ENCODE measurements around the gene GPR148.

Gene GPR148

DNA sequence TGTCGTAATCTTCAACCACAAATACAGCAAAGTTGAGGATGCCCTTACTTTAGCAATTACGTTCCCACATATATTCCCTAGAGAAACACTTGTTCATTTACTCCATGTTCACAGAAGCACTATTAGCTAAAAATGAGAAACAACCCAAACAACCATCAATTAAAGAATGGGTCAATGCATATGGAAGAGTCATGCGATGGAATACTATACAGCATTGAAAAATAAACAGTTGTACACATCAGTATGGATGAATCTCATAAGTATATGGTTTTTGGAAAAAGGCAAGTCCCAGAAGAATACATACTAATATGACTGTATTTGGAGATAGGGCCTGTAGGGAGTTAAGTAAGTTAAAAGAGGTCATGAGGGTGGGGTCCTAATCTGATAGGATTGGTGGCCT is 6.3 kb downstream of the GPR148 start:
- Mint-ChIP-seq H3K27me3 (ENCODE audit: low read depth) (peaks cover 9% of the 10 kb centered on the region), H3K9me3 (peaks cover 4% of the 10 kb centered on the region), H3K4me3 (no peak overlapping the region), H3K27ac (no peak overlapping the region), H3K4me1 (ENCODE audit: low read depth) (no peaks in the 10 kb centered on the region), H3K36me3 (ENCODE audit: low read depth) (no peaks in the 10 kb centered on the region)

DNA sequence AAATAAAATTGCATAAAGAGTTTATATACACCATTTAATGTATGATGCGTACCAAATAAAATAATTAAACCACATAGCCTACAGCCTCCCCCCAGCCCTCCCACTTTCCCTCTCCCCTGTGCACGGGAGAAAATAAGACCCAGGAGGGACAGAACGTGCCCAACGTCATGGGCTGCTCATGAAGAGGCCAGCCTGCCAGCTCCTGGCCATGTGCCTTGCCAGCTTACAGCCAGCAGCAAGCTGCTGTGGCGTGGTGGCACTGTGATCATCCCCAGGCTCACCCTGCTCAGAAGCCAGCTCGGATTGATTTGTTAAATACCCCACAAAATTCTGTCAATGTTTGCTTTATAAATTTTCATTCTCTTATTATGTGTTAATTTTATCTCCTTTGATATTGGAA is 7.6 kb downstream of the GPR148 start:
- no peak overlapping the region for H3K4me3 Mint-ChIP-seq
- H3K4me1 Mint-ChIP-seq (ENCODE audit: low read depth): no peaks in the 10 kb centered on the region
- H3K27me3 Mint-ChIP-seq (ENCODE audit: low read depth): peaks cover 17% of the 10 kb centered on the region
- no peak overlapping the region for H3K27ac Mint-ChIP-seq
- H3K36me3 Mint-ChIP-seq (ENCODE audit: low read depth): no peaks in the 10 kb centered on the region
- H3K9me3 Mint-ChIP-seq: peaks cover 4% of the 10 kb centered on the region

- no peak overlapping the region for H3K4me3 Mint-ChIP-seq
- H3K36me3 Mint-ChIP-seq (ENCODE audit: low read depth): no peaks in the 10 kb centered on the region
- no peaks in the 10 kb centered on the region for H3K4me1 Mint-ChIP-seq (ENCODE audit: low read depth)
- no peak overlapping the region for H3K27ac Mint-ChIP-seq
- peaks cover 4% of the 10 kb centered on the region for H3K9me3 Mint-ChIP-seq
- peaks cover 17% of the 10 kb centered on the region for H3K27me3 Mint-ChIP-seq (ENCODE audit: low read depth)
Observed at GRCh38 chr2:130737592-130737991, 8.7 kb downstream of the GPR148 start.

DNA sequence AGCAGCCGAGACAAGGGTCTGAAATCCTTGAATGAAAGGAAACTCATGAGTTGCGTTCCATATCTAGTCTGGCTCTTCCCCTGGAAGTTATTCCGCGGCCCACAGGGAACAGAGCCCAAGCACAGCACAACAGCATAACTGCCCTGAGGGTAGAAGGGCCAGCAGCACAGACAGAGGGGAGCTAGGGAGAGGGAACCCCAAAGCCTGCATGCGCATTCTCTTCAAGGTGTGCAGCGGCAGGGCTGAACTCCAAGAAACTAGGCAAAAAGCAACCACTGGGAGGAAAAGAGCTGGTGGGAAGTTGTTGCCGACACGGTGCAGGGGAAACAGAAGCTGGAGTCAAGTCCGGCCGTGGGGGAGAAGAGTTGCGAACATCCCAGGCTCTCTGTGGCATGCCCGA is 11.8 kb downstream of the GPR148 start:
- no peak overlapping the region for H3K27ac Mint-ChIP-seq
- H3K27me3 Mint-ChIP-seq (ENCODE audit: low read depth): peaks cover 21% of the 10 kb centered on the region
- H3K36me3 Mint-ChIP-seq (ENCODE audit: low read depth): no peaks in the 10 kb centered on the region
- H3K4me3 Mint-ChIP-seq: no peak overlapping the region
- no peaks in the 10 kb centered on the region for H3K4me1 Mint-ChIP-seq (ENCODE audit: low read depth)
- no peaks in the 10 kb centered on the region for H3K9me3 Mint-ChIP-seq

DNA sequence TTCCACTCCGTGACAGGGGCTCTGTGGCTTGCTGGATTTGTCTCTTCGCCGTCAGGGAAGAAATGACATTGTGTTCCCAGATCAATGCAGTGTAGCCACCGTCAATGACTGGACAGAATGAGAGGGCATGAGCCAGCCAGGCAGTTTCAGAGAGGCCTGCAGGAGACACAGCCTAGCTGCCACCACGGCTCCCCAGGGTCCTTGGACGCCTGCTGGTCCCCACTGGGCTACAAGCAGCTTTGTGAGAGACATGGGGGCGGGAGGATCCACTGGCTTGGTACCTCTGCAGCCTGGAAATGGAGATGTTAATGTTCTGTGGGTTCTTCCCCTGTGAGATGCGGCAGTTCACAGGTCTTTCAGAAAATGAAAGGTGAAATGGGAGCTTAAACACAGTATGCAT is 14.4 kb downstream of the GPR148 start:
- Mint-ChIP-seq H3K27ac (no peak overlapping the region), H3K9me3 (no peaks in the 10 kb centered on the region), H3K36me3 (ENCODE audit: low read depth) (no peaks in the 10 kb centered on the region), H3K4me1 (ENCODE audit: low read depth) (no peaks in the 10 kb centered on the region), H3K27me3 (ENCODE audit: low read depth) (peaks cover 28% of the 10 kb centered on the region), H3K4me3 (no peak overlapping the region)

DNA sequence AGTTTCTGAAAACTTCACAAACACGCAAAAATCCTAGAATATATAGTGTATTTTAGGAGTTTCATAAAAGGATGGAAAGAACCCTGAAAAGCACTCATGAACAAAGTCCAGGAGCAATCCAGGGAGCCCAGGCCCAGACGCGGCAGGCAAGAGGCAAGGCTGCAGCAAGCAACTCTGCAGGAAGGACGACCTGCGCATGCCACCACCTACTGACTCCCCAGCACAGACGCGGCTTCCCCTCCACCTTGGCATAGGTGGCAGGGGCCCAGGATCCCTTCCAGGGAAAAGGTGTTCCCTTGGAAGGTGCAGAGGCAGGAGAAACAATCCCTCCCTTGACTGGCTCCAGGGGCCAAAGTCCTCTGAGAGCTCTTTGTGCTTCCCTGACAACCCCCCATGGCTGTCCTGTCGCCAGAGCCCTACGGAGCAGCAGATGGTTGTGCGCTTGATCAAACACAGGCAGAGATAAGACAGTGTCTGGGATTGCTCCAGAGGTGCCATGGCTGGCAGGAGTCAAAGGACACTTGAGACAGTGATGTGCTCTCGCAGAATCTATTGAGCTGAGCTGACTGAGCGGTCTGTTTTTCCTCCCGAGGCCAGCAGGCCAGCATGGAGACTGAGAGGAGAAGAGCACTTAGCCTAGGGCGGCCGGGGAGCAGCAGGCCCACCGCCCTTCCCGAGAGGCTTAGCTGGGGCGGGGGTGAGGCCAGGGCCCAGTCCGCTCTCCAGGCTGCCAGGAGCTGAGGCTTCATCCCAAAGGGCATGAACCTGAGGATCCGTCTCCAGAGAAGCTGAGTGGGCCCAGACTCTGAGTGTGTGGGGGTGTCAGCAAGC is 15.6 kb downstream of the GPR148 start:
- Mint-ChIP-seq H3K27ac (no peak overlapping the region), H3K27me3 (ENCODE audit: low read depth) (peaks cover 28% of the 10 kb centered on the region), H3K4me1 (ENCODE audit: low read depth) (no peaks in the 10 kb centered on the region), H3K9me3 (no peaks in the 10 kb centered on the region), H3K4me3 (no peak overlapping the region), H3K36me3 (ENCODE audit: low read depth) (no peaks in the 10 kb centered on the region)

DNA sequence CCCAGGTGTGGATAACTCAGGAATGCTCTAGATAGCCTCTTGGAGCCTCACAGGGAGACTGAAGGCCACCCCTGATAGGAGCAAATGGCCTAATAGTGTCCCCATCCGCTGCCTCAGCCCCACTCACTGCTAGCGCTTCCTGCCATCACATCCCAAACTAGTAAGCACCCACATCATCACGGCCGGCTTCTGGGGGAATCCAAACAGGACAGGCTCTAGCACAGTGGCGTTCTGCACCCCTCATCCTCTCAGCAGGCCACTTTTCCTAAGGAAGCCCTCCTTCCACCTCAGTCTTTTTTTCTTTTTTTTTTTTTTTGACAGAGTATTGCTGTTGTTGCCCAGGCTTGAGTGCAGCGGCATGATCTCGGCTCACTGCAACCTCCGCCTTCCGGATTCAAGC is 20.2 kb downstream of the GPR148 start:
- Mint-ChIP-seq H3K27me3 (ENCODE audit: low read depth) (peaks cover 21% of the 10 kb centered on the region), H3K4me1 (ENCODE audit: low read depth) (no peaks in the 10 kb centered on the region), H3K4me3 (no peak overlapping the region), H3K36me3 (ENCODE audit: low read depth) (no peaks in the 10 kb centered on the region), H3K9me3 (no peaks in the 10 kb centered on the region), H3K27ac (no peak overlapping the region)

DNA sequence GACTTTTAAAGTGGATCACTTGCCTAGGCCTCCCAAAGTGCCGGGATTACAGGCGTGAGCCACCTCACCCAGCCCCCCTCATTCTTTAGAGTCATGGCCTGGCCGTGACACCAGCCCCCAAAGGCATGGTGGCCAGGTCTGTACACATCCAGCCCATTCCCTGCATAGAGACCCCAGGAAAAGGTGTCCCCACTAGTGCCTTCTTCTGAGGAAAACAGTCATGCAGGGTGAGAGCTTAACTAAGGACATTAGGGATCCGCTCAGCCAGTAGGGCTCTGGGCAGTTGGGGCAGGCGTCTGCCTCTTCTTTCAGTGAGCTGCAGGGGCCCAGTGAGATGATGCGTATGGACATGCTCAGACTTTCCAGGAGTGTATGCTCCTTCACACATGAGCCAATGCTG is 20.8 kb downstream of the GPR148 start:
- H3K36me3 Mint-ChIP-seq (ENCODE audit: low read depth): no peaks in the 10 kb centered on the region
- no peaks in the 10 kb centered on the region for H3K4me1 Mint-ChIP-seq (ENCODE audit: low read depth)
- peaks cover 19% of the 10 kb centered on the region for H3K27me3 Mint-ChIP-seq (ENCODE audit: low read depth)
- no peaks in the 10 kb centered on the region for H3K9me3 Mint-ChIP-seq
- no peak overlapping the region for H3K4me3 Mint-ChIP-seq
- H3K27ac Mint-ChIP-seq: no peak overlapping the region

- no peaks in the 10 kb centered on the region for H3K4me1 Mint-ChIP-seq (ENCODE audit: low read depth)
- no peak overlapping the region for H3K4me3 Mint-ChIP-seq
- H3K36me3 Mint-ChIP-seq (ENCODE audit: low read depth): peaks cover 1% of the 10 kb centered on the region
- no peak overlapping the region for H3K27ac Mint-ChIP-seq
- peaks cover 41% of the 10 kb centered on the region for H3K27me3 Mint-ChIP-seq (ENCODE audit: low read depth)
- no peaks in the 10 kb centered on the region for H3K9me3 Mint-ChIP-seq
Observed at GRCh38 chr2:130754811-130755210, 25.9 kb downstream of the GPR148 start.

GRCh38 chr2:130755256-130756052 is 26.6 kb downstream of the GPR148 start, which contains the start of gene AMER3:
Gene AMER3 (plus strand): TSS chr2:130755540. CDS start chr2:130762073, 6,533 bp downstream.
- peaks cover 41% of the 10 kb centered on the region for H3K27me3 Mint-ChIP-seq (ENCODE audit: low read depth)
- H3K4me3 Mint-ChIP-seq: no peak within 1 kb of the TSS
- no peaks in the 10 kb centered on the region for H3K4me1 Mint-ChIP-seq (ENCODE audit: low read depth)
- H3K36me3 Mint-ChIP-seq (ENCODE audit: low read depth): peaks cover 1% of the 10 kb centered on the region
- no peak within 1 kb of the TSS for H3K27ac Mint-ChIP-seq
- no peaks in the 10 kb centered on the region for H3K9me3 Mint-ChIP-seq

DNA sequence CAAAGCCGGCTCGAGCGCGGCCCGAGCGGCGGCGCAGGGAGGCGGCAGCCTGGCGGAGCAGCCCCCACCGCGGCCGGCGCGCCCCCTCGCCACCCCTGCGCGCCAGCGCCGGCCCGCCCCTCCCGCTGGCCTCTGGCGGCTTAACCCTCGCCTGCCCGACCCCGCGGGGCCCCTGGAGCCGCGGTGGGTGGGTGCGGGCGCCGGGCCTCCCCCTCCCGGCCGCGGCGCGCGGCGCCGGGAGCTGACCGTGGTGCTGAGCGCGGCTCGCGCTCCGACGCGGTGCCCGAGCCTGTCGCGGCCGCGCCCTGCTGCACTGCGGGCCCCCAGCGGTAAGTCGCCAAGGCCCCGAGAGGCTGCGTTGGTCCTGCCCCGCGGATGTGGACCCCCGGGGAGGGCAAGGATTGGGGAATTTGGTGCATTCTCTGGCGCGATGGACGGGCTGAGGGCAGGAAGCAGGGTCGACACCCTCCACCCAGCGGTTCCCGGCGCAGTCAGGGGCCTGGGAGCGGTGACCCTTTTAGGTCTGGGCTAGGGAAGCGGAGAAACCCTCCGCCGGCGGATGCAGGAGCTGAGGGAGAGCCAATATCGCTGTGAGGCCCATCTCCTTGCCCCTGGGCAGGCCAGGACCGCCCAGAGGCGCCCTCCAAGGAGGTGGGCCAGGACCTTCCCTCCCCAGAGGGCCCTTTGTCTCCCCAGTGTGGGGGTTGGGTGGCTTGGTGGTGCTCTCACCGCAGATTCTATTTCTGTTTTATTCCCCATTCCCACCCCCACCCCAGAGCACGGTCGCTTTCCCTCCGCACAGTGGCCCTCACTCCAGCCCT is 27.4 kb downstream of the GPR148 start:
- H3K4me3 Mint-ChIP-seq: no peak overlapping the region
- peaks cover 41% of the 10 kb centered on the region for H3K27me3 Mint-ChIP-seq (ENCODE audit: low read depth)
- H3K27ac Mint-ChIP-seq: no peak overlapping the region
- peaks cover 1% of the 10 kb centered on the region for H3K36me3 Mint-ChIP-seq (ENCODE audit: low read depth)
- H3K9me3 Mint-ChIP-seq: no peaks in the 10 kb centered on the region
- H3K4me1 Mint-ChIP-seq (ENCODE audit: low read depth): no peaks in the 10 kb centered on the region

GRCh38 chr2:130756874-130757668 is 28.2 kb downstream of the GPR148 start:
- H3K4me1 Mint-ChIP-seq (ENCODE audit: low read depth): no peaks in the 10 kb centered on the region
- H3K4me3 Mint-ChIP-seq: no peak overlapping the region
- H3K27me3 Mint-ChIP-seq (ENCODE audit: low read depth): peaks cover 41% of the 10 kb centered on the region

DNA sequence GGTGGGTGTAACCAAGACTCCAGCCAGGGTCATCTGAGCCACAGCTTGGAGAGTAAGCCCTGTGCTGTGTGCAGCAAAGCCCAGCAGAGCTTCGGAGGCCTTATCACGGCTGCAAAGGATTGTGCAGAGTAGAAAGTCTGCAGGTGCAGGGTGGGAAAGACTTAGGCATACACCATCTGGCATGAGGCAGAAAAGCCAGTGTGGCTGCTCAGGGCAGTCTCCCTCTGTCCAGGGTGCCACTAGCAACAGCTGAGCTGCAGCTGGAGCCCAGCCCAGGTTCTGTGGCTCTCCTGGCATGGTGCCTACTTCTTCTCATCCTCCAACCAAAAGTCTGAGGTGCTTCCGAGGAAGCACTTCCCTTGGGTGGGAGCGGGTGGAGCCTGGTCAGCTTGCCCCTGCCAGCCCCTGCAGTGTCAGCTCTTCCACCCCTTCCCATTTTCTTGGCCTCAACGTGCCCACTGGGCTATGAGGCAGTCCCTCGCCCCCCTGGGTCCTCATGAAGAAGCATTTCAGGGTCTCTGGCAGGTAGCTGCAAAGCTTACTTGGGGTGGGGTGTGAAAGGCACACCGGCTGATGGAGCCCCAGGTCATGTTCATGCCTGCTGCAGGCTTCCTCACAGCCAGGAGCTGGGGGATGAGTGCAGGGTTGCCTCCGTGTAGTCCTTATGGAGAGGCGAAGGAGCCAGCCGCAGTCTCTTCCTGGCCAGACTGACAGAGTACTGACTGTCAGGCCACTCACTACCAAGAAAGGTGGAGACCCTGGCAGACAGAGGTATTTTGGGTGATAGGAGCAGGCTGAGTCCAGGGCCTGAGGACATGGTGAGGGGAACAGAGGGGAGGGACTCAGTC is 31.3 kb downstream of the GPR148 start:
- no peak overlapping the region for H3K27ac Mint-ChIP-seq
- peaks cover 25% of the 10 kb centered on the region for H3K27me3 Mint-ChIP-seq (ENCODE audit: low read depth)
- H3K36me3 Mint-ChIP-seq (ENCODE audit: low read depth): peaks cover 1% of the 10 kb centered on the region
- H3K4me3 Mint-ChIP-seq: no peak overlapping the region
- no peaks in the 10 kb centered on the region for H3K9me3 Mint-ChIP-seq
- no peaks in the 10 kb centered on the region for H3K4me1 Mint-ChIP-seq (ENCODE audit: low read depth)

More at GRCh38 chr2:130756874-130757668, 28.2 kb downstream of the GPR148 start:
- H3K27ac Mint-ChIP-seq: no peak overlapping the region
- peaks cover 1% of the 10 kb centered on the region for H3K36me3 Mint-ChIP-seq (ENCODE audit: low read depth)
- no peaks in the 10 kb centered on the region for H3K9me3 Mint-ChIP-seq
